PFSK-1 (cell line): ENCODE data around the gene NAALADL2.

Experiments
- POLR2AphosphoS5 ChIP-seq: IDR thresholded peaks from 2 replicates; pipeline ENCODE4 v1.6.1; 2012; ENCODE audit warnings: low read depth, mild to moderate bottlenecking, control low read depth, low read length, moderate library complexity
- TAF1 ChIP-seq: IDR thresholded peaks from 2 replicates; pipeline ENCODE4 v1.6.1; 2012; ENCODE audit warnings: low read length, control low read depth, borderline replicate concordance; ENCODE audit not compliant: insufficient read depth

GRCh38 chr3:175792245-175792644, 933.1 kb downstream of the NAALADL2 start:
- TF ChIP-seq POLR2AphosphoS5 (no peak), TAF1 (no peak)
